HG03432 (cell line): ENCODE results near the gene PVRIG.
A peak's percentile ranks its signal among the peaks of the same experiment; 100 is the strongest.
"Not testable (repeated sequence)": the region's sequence is repeated elsewhere in the genome, so short reads cannot be mapped to it uniquely, and the experiment has no call there.

Experiments used
- ATAC-seq: cut with Tn5 transposase; IDR thresholded peaks from one replicate; pipeline ENCODE4 v1.9.1; 2021; ENCODE audit warnings: mild to moderate bottlenecking, moderate library complexity; ENCODE audit not compliant: unreplicated experiment

Gene PVRIG

GRCh38 chr7:100224891-100225290 lies 5.1 kb downstream of the PVRIG start:
- not testable (repeated sequence) for ATAC-seq

GRCh38 chr7:100234660-100235317 lies 15.0 kb downstream of the PVRIG start:
- ATAC-seq, result not testable (repeated sequence)

- not testable (repeated sequence) for ATAC-seq
These were observed 20.2 kb downstream of the PVRIG start for GRCh38 chr7:100239975-100240374.

- ATAC-seq, result peak; percentile 66
These were observed 23.6 kb downstream of the PVRIG start for GRCh38 chr7:100243385-100243784.

GRCh38 chr7:100244988-100245605 lies 25.3 kb downstream of the PVRIG start:
- ATAC-seq, result not testable (repeated sequence)

- not testable (repeated sequence) for ATAC-seq
These were observed 26.5 kb downstream of the PVRIG start for GRCh38 chr7:100246121-100246864.

GRCh38 chr7:100246865-100247137 lies 27.1 kb downstream of the PVRIG start:
- ATAC-seq, result not testable (repeated sequence)

- ATAC-seq, result no peak
These were observed 27.5 kb downstream of the PVRIG start for GRCh38 chr7:100247152-100247757.

GRCh38 chr7:100248483-100248882 lies 28.7 kb downstream of the PVRIG start:
- ATAC-seq, result no peak

- no peak for ATAC-seq
These were observed 37.3 kb downstream of the PVRIG start for GRCh38 chr7:100257017-100257416.

- not testable (repeated sequence) for ATAC-seq
These were observed 40.2 kb downstream of the PVRIG start for GRCh38 chr7:100259984-100260383.

- not testable (repeated sequence) for ATAC-seq
These were observed 43.1 kb downstream of the PVRIG start for GRCh38 chr7:100262896-100263295.

- not testable (repeated sequence) for ATAC-seq
These were observed 44.5 kb downstream of the PVRIG start for GRCh38 chr7:100264223-100264622.

- ATAC-seq, result not testable (repeated sequence)
These were observed 45.0 kb downstream of the PVRIG start for GRCh38 chr7:100264669-100265165.

- not testable (repeated sequence) for ATAC-seq
These were observed 46.1 kb downstream of the PVRIG start for GRCh38 chr7:100265851-100266250.

- ATAC-seq, result no peak
These were observed 47.0 kb downstream of the PVRIG start for GRCh38 chr7:100266576-100267354.

GRCh38 chr7:100267648-100268047 lies 47.9 kb downstream of the PVRIG start:
- no peak for ATAC-seq

- ATAC-seq, result not testable (repeated sequence)
These were observed 49.1 kb downstream of the PVRIG start for GRCh38 chr7:100268882-100269281.

- not testable (repeated sequence) for ATAC-seq
These were observed 49.7 kb downstream of the PVRIG start for GRCh38 chr7:100269306-100270045.
